Activated CD4-positive, alpha-beta memory T cell treated with anti-CD3 and anti-CD28 coated beads for 36 hours (primary cell): ENCODE results near the gene RFLNA. TPM values are rescaled to one million over a fixed set of nuclear protein-coding genes. Genes with fewer than 3 reads are reported as not detected.
"Not testable (repeated sequence)": the region's sequence is repeated elsewhere in the genome, so short reads cannot be mapped to it uniquely, and the experiment has no call there.

ENCODE experiments used
- CTCF ChIA-PET: fragments of 350-600 bp; sonication (Branson Sonifier 250); formaldehyde crosslinking; loops from one replicate; lab custom pipeline; 2021; ENCODE audit warnings: antibody characterized with exemption, inconsistent platforms; lab: Charles Lee
- POLR2A ChIA-PET: fragments of 350-600 bp; sonication (Branson Sonifier 250); formaldehyde crosslinking; loops from one replicate; lab custom pipeline; 2021; ENCODE audit warnings: antibody characterized with exemption; lab: Charles Lee
- DNase-seq: peaks from one replicate; pipeline ENCODE4 v3.0.0-alpha.2; 2020
- H3K27ac Mint-ChIP-seq: one replicate; pipeline ENCODE4 v1.8.0; 2021; ENCODE audit warnings: mixed read lengths
- H3K27me3 Mint-ChIP-seq: one replicate; pipeline ENCODE4 v1.8.0; 2021; ENCODE audit warnings: mixed read lengths
- H3K36me3 Mint-ChIP-seq: one replicate; pipeline ENCODE4 v1.8.0; 2021; ENCODE audit warnings: mixed read lengths
- H3K4me1 Mint-ChIP-seq: one replicate; pipeline ENCODE4 v1.8.0; 2021; ENCODE audit warnings: low read depth, mixed read lengths
- H3K4me3 Mint-ChIP-seq: one replicate; pipeline ENCODE4 v1.8.0; 2021; ENCODE audit warnings: mild to moderate bottlenecking, mixed read lengths
- H3K9me3 Mint-ChIP-seq: one replicate; pipeline ENCODE4 v1.8.0; 2021; ENCODE audit warnings: mixed read lengths
- intact Hi-C: fragments of 100-400 bp; cut with micrococcal nuclease; formaldehyde crosslinking; loops from one replicate; pipeline ENCODE4 v1.15.1; 2023
- total RNA-seq, 2 experiments: library from RNA; stranded (reverse); gene quantifications; one replicate each; pipeline ENCODE4 v1.2.3, GENCODE V29; 2021

RFLNA gene
- total RNA-seq, 2 experiments from 2014 or later, result not detected

DNA sequence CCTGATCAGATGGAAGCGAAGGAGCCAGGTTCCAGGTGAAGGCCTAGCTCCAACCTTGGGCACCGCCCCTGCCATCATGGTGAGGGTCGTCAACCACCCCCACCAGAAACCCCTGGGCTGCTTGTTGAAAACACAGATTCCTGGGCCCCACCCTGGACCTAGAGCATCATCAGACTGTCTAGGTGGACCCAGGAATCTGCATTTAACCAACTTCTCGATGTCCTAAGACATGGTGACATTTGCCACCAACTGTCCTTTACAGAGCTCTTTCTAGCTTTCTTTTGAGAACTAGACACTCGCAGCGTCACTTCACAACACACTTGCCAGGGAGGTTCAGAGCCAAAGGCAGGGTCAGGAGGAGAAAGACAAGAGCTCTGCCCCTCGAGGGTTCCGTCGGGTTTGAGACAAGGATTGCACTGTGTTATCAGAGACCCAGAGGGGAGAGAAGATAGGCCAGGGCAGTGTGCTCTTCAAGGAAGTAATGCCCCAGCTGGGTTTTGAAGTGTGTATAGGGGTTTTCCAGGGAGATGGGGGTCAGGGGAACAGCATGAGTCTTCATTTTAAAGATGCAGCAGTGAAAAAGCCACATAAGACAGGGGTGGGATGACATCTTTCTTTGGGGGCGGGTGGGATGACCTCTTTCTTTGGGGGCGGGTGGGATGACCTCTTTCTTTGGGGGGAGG, 24.6 kb downstream of the RFLNA start:
- no peaks in the 10 kb centered on the region for H3K27me3 Mint-ChIP-seq
- POLR2A ChIA-PET, result no interaction called here

DNA sequence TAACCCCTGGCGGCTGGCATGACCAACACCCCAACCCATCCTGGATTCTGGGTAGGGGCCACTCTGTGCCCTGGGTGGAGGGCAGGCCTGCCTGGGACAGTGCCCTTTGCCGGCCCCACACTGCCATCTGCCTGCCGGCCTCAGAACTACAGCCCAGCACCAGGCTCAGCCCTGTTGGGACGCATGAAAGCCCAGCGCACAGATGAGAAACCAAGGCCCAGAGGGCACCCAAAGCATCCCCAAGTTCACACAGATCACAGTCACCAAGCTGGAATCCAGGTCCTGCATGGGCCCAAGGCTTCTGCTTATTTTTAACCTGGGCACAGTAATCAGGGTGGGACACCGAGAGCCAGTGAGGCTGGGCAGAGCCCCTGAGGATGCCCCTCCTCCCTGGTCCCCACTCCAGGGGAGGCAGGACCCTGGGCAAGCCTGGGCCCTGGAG, 26.2 kb downstream of the RFLNA start:
- H3K36me3 Mint-ChIP-seq, result peaks cover 24% of the 10 kb centered on the region
- H3K4me3 Mint-ChIP-seq, result no peak overlapping the region
- ChIA-PET CTCF (interaction anchor here (0.6 to 1.5 kb wide), 4 partner anchors 131 to 295 kb away, joined by 3 to 6 read pairs (median 3); no protein-coding TSS in a partner anchor), POLR2A (no interaction called here)
- intact Hi-C loops, result loop anchor here (2.0 to 10.0 kb wide), 2 partner anchors 284 to 454 kb away; no protein-coding TSS in a partner anchor
- DNase-seq, result peak; percentile 79
- no peaks in the 10 kb centered on the region for H3K4me1 Mint-ChIP-seq
- no peak overlapping the region for H3K27ac Mint-ChIP-seq
- no peaks in the 10 kb centered on the region for H3K27me3 Mint-ChIP-seq
- H3K9me3 Mint-ChIP-seq, result peaks cover 18% of the 10 kb centered on the region

More for the DNA sequence above, 24.6 kb downstream of the RFLNA start:
- H3K4me1 Mint-ChIP-seq, result no peaks in the 10 kb centered on the region
- DNase-seq, result no peak
- no peak overlapping the region for H3K27ac Mint-ChIP-seq
- H3K9me3 Mint-ChIP-seq, result peaks cover 12% of the 10 kb centered on the region
- CTCF ChIA-PET, result interaction anchor here (2.2 kb wide), 1 partner anchor 283 kb away, joined by 8 read pairs; no protein-coding TSS in a partner anchor
- intact Hi-C loops, result loop anchor here (2.0 to 10.0 kb wide), 2 partner anchors 283 to 455 kb away; no protein-coding TSS in a partner anchor
- peaks cover 14% of the 10 kb centered on the region for H3K36me3 Mint-ChIP-seq
- no peak overlapping the region for H3K4me3 Mint-ChIP-seq

DNA sequence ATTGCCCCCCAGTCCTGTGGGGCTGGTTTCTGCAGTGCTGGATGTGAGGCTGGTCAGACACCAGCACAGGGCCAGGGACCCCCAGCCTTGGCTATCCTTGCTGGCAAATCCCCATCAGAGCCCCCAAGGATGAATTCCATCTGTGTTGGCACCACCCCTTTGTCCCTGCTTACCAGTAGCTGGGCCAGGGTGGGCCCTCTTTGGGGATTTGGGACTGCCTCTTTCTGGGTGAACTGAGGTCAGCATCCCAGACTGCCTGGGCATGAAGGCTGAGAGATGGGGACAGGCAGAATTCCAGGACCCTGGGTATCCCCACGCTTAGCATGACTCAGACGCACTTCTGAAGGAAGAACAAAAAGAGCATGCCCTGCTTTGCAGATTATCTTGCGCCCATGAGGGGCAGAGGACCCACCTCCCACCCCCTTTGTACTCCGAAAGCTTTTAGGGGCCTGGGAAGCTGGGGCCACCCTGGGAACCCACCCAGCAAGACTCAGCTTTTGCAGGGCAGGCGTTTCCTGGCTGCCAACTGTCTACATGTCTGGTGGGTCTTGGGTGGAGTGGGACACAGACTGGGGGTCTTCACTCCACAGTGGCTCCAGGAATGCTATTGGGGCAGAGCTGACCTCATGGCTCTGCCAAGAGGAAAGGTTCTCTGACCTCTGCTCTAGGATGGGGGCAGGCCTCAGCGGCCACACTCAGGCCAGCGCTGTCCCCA, 26.8 kb downstream of the RFLNA start:
- Mint-ChIP-seq H3K9me3 (peaks cover 18% of the 10 kb centered on the region), H3K27ac (no peak overlapping the region), H3K27me3 (no peaks in the 10 kb centered on the region), H3K4me1 (no peaks in the 10 kb centered on the region), H3K4me3 (no peak overlapping the region), H3K36me3 (peaks cover 27% of the 10 kb centered on the region)
- DNase-seq, result no peak
- intact Hi-C loops, result loop anchor here (2.0 to 10.0 kb wide), 2 partner anchors 285 to 453 kb away; no protein-coding TSS in a partner anchor
- ChIA-PET POLR2A (no interaction called here), CTCF (interaction anchor here (0.9 to 1.5 kb wide), 3 partner anchors 132 to 444 kb away, joined by 3 to 6 read pairs (median 3); no protein-coding TSS in a partner anchor)

DNA sequence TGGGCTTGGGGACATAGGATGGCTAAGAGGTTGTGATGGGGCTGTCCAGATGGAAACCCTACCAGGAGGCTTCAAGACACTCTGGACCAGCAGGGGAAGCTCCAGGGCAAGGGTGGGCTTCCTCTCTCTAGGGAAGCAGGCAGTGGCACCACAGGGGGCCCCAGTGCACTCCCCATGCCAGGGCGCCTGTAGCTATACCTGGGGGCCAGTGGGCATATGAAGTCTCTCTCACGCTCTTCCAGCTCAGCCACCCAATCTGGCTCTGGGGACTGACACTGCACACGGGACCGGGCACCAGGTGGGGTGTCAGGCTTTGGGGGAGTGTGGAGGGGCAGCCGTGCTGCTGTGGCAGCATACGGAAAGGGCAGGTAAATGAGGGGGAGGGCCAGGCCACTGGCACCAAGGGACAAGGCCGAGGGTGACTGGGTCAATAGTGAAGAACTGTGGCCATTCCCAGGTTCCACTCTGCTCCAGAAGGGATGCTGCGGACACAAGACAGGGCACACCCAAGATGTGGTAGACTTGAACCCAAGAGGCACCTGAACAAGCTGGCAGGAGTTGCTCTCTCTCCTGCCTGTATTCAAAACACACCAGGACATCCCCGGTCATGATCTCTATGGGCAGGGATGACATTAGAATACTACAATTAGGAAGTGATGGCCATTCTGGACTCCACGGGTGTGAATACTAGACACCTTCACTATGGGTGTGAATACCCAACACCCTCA, 27.5 kb downstream of the RFLNA start:
- Mint-ChIP-seq H3K27ac (no peak overlapping the region), H3K9me3 (peaks cover 18% of the 10 kb centered on the region), H3K27me3 (no peaks in the 10 kb centered on the region), H3K4me1 (no peaks in the 10 kb centered on the region), H3K4me3 (no peak overlapping the region), H3K36me3 (peaks cover 27% of the 10 kb centered on the region)
- DNase-seq, result no peak
- intact Hi-C loops, result loop anchor here (10.0 kb wide), 1 partner anchor 452 kb away; no protein-coding TSS in a partner anchor
- ChIA-PET POLR2A (no interaction called here), CTCF (interaction anchor here (0.9 kb wide), 1 partner anchor 443 kb away, joined by 3 read pairs; no protein-coding TSS in a partner anchor)

- Mint-ChIP-seq H3K9me3 (peaks cover 18% of the 10 kb centered on the region), H3K36me3 (peaks cover 27% of the 10 kb centered on the region)
- H3K27ac Mint-ChIP-seq, H3K4me3 Mint-ChIP-seq, DNase-seq, POLR2A ChIA-PET, H3K27me3 Mint-ChIP-seq, CTCF ChIA-PET, H3K4me1 Mint-ChIP-seq: not testable (repeated sequence)
- intact Hi-C loops, result loop anchor here (10.0 kb wide), 1 partner anchor 452 kb away; no protein-coding TSS in a partner anchor
Observed at GRCh38 chr12:124322999-124323328, 28.1 kb downstream of the RFLNA start.

DNA sequence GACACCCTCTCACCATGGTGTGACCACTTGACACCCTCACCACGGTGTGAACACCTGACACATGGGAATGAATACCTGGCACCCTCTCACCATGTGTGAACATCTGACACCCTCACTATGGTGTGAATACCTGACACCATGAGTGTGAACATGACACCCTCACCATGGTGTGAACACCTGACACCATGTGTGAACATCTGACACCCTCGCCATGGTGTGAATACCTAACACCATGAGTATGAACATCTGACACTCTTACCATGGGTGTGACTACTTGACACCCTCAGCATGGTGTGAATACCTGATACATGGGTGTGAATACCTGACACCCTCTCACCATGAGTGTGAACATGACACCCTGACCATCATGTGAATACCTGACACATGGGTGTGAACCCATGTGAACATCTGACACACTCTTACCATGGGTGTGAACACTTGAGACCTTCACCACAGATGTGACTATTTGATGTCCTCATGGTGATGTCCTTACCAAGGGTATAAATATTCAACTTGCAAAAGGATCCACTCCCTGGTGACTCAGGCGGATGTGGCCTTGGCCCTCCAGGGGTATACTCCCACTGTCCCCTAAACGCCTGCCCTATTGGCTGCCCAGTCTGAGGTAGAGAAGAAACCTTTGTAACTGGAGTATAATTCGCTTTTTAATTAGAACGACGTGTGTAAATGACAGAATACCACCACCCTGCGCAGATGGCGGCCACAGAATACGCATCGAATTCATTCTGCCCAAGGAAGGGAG, 29.1 kb downstream of the RFLNA start:
- Mint-ChIP-seq H3K36me3 (peaks cover 27% of the 10 kb centered on the region), H3K4me3 (no peak overlapping the region), H3K4me1 (no peaks in the 10 kb centered on the region), H3K9me3 (peaks cover 18% of the 10 kb centered on the region), H3K27ac (no peak overlapping the region), H3K27me3 (no peaks in the 10 kb centered on the region)
- intact Hi-C loops, result loop anchor here (10.0 kb wide), 1 partner anchor 451 kb away; no protein-coding TSS in a partner anchor
- POLR2A ChIA-PET, result no interaction called here
- CTCF ChIA-PET, result no interaction called here
- DNase-seq, result no peak

DNA sequence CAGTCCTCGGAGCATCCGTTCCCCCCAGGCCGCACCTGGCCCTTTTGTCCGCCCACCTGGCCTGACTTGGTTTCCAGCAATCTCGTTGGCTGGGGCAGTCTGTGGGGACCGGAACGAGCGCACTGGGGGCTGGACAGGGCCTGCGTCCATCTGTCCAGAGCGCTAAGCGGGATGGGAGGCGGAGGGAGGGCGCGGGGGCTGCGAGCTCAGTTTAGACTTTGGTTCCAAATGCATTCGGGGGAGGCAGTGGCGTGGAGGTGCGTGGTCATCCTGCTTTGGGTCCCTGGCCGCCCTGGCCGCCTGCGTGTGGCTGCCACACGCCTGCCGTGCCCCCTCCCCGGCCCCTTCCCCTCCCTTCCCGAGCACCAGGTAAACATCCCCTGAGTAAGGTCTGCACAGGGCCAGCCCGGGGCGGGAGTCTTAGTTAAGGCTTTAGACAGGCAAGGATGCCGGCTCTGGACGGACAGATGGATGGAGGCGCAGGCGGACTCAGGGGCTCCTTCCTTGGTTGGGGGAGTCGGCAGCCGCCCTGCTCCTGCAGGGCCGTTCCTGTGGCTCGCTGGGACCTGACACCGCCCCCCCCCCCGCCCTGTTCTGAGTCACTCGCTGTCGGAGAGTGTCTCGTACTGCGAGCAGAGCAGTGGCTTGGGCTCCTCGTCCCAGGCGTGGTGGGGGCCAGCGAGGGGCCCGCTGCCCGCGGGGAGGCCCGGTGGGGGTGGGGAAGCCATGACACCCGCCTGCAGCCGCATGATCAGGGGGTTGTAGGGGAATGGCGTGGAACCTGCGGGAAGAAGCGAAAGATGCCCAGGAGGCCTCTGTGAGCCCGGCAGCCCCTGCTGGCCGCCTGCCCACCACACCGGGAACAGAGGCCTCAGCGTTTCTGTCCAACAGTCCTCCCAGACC, 30.2 kb downstream of the RFLNA start:
- H3K4me1 Mint-ChIP-seq, result no peaks in the 10 kb centered on the region
- POLR2A ChIA-PET, result no interaction called here
- CTCF ChIA-PET, result no interaction called here
- peaks cover 29% of the 10 kb centered on the region for H3K36me3 Mint-ChIP-seq
- DNase-seq, result no peak
- peaks cover 18% of the 10 kb centered on the region for H3K9me3 Mint-ChIP-seq
- H3K27me3 Mint-ChIP-seq, result no peaks in the 10 kb centered on the region
- intact Hi-C loops, result loop anchor here (10.0 kb wide), 1 partner anchor 450 kb away; no protein-coding TSS in a partner anchor
- H3K4me3 Mint-ChIP-seq, result no peak overlapping the region
- H3K27ac Mint-ChIP-seq, result no peak overlapping the region

GRCh38 chr12:124326104-124326503, 31.2 kb downstream of the RFLNA start:
- intact Hi-C loops, result loop anchor here (10.0 kb wide), 1 partner anchor 449 kb away; no protein-coding TSS in a partner anchor
- H3K4me1 Mint-ChIP-seq, result no peaks in the 10 kb centered on the region
- H3K9me3 Mint-ChIP-seq, result peaks cover 18% of the 10 kb centered on the region
- DNase-seq, result no peak
- peaks cover 29% of the 10 kb centered on the region for H3K36me3 Mint-ChIP-seq
- H3K27ac Mint-ChIP-seq, result no peak overlapping the region
- H3K27me3 Mint-ChIP-seq, result no peaks in the 10 kb centered on the region
- POLR2A ChIA-PET, result no interaction called here
- CTCF ChIA-PET, result no interaction called here
- H3K4me3 Mint-ChIP-seq, result no peak overlapping the region

DNA sequence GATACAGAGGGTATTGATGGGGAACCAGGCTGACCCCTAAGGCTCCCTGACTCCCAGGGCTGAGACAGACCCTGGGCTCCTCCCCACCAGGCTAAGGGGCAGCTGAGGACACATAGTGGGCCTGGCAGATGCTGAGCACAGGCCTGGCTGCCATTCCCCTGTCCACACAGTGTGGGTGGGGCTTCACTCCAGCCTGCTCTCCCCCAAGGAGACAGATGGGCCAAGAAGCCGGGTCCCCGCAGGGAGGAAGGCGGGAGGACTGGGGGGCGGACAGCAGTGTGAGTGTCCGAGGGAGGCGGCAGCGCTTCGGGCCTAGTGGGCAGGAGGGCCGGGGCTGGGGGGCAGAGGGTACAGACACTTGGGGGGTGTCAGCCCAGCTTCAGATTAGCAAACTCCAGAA, 32.0 kb downstream of the RFLNA start:
- Mint-ChIP-seq H3K36me3 (peaks cover 29% of the 10 kb centered on the region), H3K27me3 (no peaks in the 10 kb centered on the region), H3K27ac (no peak overlapping the region), H3K4me1 (no peaks in the 10 kb centered on the region), H3K9me3 (peaks cover 18% of the 10 kb centered on the region), H3K4me3 (no peak overlapping the region)
- ChIA-PET POLR2A (no interaction called here), CTCF (no interaction called here)
- intact Hi-C loops, result loop anchor here (10.0 kb wide), 1 partner anchor 448 kb away; no protein-coding TSS in a partner anchor
- DNase-seq, result no peak

GRCh38 chr12:124327362-124328043, 32.6 kb downstream of the RFLNA start:
- intact Hi-C loops, result loop anchor here (10.0 kb wide), 1 partner anchor 447 kb away; no protein-coding TSS in a partner anchor
- Mint-ChIP-seq H3K9me3 (peaks cover 18% of the 10 kb centered on the region), H3K27me3 (no peaks in the 10 kb centered on the region), H3K36me3 (peaks cover 32% of the 10 kb centered on the region), H3K27ac (no peak overlapping the region), H3K4me3 (no peak overlapping the region), H3K4me1 (no peaks in the 10 kb centered on the region)
- ChIA-PET CTCF (no interaction called here), POLR2A (no interaction called here)
- DNase-seq, result no peak
